Measurements from ENCODE around the gene SKI.
"Not testable (repeated sequence)": the region's sequence is repeated elsewhere in the genome, so short reads cannot be mapped to it uniquely, and the experiment has no call there.

The SKI gene

GRCh38 chr1:2322065-2322571 is 94.0 kb downstream of the SKI start:
- peaks cover 8% of the 10 kb centered on the region for H3K9me3 Mint-ChIP-seq
- peak overlapping the region; percentile 99 for H3K27ac Mint-ChIP-seq
- DNase-seq = peak; percentile 87
- no peak overlapping the region for H3K4me3 Mint-ChIP-seq
- TF ChIP-seq CTCF (IDR thresholded peaks at IDR 0.05) = no peak
- H3K27me3 Mint-ChIP-seq (ENCODE audit: low read depth, poor library complexity) = peaks cover 35% of the 10 kb centered on the region
- H3K36me3 Mint-ChIP-seq (ENCODE audit: low read depth) = peaks cover 4% of the 10 kb centered on the region
- peaks cover 33% of the 10 kb centered on the region for H3K4me1 Mint-ChIP-seq

DNA sequence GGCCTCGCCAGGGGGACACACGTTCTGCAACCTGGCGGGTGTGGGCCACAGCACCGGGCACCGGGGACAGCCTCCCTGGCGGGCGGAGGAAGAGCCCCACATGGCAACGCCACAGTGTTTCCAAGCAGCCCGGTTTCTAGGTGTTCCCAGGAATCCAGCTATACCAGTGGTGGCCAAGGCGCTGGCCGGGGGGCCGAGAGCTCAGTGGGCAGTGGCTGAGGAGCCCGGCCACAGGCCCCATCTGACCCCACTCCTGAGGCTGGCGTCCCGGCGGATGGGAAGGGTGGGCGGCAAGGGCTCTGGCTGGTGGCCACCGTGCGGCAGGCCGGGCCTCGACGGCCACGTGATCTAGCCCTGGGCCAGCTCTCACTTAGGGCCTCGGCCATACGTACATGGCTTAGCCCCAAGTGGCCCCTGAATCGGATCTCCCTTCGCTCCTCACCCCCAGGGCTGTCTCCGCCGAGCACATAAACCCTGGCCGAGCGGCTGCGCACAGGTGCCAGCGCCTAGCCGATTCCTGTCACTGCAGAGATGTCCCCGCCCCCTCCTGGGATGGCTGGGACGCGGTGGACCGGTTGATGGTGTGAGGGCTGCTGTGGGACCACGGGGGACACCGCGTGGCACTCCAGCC is 94.6 kb downstream of the SKI start:
- H3K27me3 Mint-ChIP-seq (ENCODE audit: low read depth, poor library complexity) = peaks cover 37% of the 10 kb centered on the region
- no peak overlapping the region for H3K27ac Mint-ChIP-seq
- H3K4me3 Mint-ChIP-seq = no peak overlapping the region
- no peak for DNase-seq
- H3K36me3 Mint-ChIP-seq (ENCODE audit: low read depth) = peaks cover 4% of the 10 kb centered on the region
- TF ChIP-seq CTCF (IDR thresholded peaks at IDR 0.05) = no peak
- H3K9me3 Mint-ChIP-seq = peaks cover 8% of the 10 kb centered on the region
- peaks cover 35% of the 10 kb centered on the region for H3K4me1 Mint-ChIP-seq

GRCh38 chr1:2323451-2323974 is 95.4 kb downstream of the SKI start:
- no peak for DNase-seq
- Mint-ChIP-seq H3K4me1 (peaks cover 35% of the 10 kb centered on the region), H3K27ac (peak overlapping the region; percentile 80), H3K4me3 (no peak overlapping the region), H3K9me3 (peaks cover 8% of the 10 kb centered on the region), H3K27me3 (ENCODE audit: low read depth, poor library complexity) (peaks cover 37% of the 10 kb centered on the region), H3K36me3 (ENCODE audit: low read depth) (peaks cover 4% of the 10 kb centered on the region)
- no peak for TF ChIP-seq CTCF (IDR thresholded peaks at IDR 0.05)

DNA sequence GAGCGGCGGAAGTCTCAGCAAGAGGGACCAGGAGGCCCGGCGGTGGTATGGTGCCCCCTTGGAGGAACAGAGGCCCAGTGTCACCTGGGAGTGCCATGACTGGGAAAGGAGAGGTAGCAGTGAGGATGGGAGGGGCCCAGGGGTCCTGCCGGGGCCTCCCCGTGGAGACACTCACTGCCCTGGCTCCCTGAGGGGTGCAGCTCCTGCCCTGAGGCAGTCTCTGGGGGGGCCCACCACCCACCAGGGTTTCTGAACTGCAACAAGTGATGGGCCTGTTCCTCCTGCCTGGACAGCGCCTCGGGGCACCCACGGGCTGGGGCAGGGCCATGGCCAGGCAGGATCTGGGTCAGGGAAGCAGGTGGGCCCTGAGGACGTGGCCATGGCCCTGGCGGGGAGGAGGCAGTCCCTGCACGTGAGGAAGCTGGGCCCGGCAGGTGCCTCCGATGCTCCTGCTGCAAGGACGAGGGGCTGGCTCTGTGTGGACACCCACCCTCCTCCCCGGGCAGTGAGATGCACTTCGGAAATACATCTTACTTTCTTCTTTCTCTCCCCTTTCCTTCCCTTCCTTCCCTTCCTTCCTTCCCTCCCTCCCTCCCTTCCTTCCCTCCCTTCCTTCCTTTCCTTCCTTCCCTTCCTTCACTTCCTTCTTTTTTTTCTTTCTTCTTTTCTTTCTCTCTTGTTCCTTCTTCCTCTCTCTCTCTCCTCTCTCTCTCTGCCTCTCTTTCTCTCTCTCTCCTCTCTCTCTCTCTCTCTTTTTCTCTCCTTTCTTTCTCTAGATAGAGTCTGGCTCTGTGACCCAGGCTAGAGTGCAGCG is 96.6 kb downstream of the SKI start:
- peaks cover 33% of the 10 kb centered on the region for H3K4me1 Mint-ChIP-seq
- TF ChIP-seq CTCF (IDR thresholded peaks at IDR 0.05) = no peak
- H3K9me3 Mint-ChIP-seq = peaks cover 8% of the 10 kb centered on the region
- no peak overlapping the region for H3K27ac Mint-ChIP-seq
- no peak overlapping the region for H3K4me3 Mint-ChIP-seq
- peaks cover 4% of the 10 kb centered on the region for H3K36me3 Mint-ChIP-seq (ENCODE audit: low read depth)
- peaks cover 35% of the 10 kb centered on the region for H3K27me3 Mint-ChIP-seq (ENCODE audit: low read depth, poor library complexity)
- no peak for DNase-seq

DNA sequence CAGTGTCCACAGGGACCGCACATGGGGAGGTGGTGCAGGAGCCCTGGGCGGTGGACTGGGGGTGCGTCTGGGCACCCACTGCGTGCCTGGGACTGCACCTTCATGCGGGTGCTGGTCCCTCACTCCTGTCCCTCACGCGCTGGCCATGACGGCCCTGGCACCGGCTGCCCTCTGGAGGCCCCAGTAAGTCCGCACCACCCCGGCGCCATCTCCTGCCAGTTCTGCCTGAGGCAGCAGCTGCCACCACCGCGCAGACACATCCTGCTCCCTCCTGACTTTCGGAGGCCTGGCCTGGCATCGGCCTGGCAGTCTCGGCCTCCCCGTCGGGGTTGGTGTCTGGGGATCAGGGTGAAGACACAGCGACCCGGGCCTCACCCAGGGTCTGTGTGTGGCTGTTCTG is 98.4 kb downstream of the SKI start:
- Mint-ChIP-seq H3K4me3 (no peak overlapping the region), H3K9me3 (peaks cover 8% of the 10 kb centered on the region), H3K4me1 (peaks cover 32% of the 10 kb centered on the region), H3K27me3 (ENCODE audit: low read depth, poor library complexity) (peaks cover 31% of the 10 kb centered on the region), H3K36me3 (ENCODE audit: low read depth) (peaks cover 4% of the 10 kb centered on the region), H3K27ac (no peak overlapping the region)
- DNase-seq = no peak
- TF ChIP-seq CTCF (IDR thresholded peaks at IDR 0.05) = no peak

DNA sequence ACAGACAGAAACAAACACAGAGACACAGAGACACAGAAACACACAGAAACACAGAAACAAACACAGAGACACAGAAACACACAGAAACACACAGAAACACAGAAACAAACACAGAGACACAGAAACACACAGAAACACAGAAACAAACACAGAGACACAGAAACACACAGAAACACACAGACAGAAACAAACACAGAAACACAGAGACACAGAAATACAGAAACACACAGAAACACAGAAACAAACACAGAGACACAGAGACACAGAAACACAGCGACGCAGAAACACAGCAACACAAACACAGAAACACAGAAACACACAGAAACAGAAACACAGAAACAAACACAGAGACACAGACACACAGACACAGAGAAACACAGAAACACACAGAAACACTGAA is 99.0 kb downstream of the SKI start:
- peaks cover 25% of the 10 kb centered on the region for H3K4me1 Mint-ChIP-seq
- H3K9me3 Mint-ChIP-seq; H3K36me3 Mint-ChIP-seq (ENCODE audit: low read depth); H3K4me3 Mint-ChIP-seq; DNase-seq: not testable (repeated sequence)
- H3K27me3 Mint-ChIP-seq (ENCODE audit: low read depth, poor library complexity) = peaks cover 34% of the 10 kb centered on the region
- peak overlapping the region; percentile 81 for H3K27ac Mint-ChIP-seq

Data from nephron progenitor cell (in vitro differentiated cells).